Fibroblast of the aortic adventitia (primary cell): ENCODE results near the gene GADD45B. TPM values are rescaled to one million over a fixed set of nuclear protein-coding genes. Genes with fewer than 3 reads are reported as not detected.
"Not testable (repeated sequence)": the region's sequence is repeated elsewhere in the genome, so short reads cannot be mapped to it uniquely, and the experiment has no call there.

Experiments
- DNase-seq: peaks from one replicate; pipeline ENCODE4 v3.0.0-alpha.2; 2010; ENCODE audit warnings: low read depth
- H3K4me3 ChIP-seq: 2 replicates; pipeline ENCODE4 v1.5.1; 2011; ENCODE audit warnings: low read depth, mild to moderate bottlenecking, control low read depth, low read length, moderate library complexity
- CTCF ChIP-seq: IDR thresholded peaks from 2 replicates; pipeline ENCODE4 v1.5.1; 2011; ENCODE audit warnings: mild to moderate bottlenecking, low read length, control low read depth, inconsistent platforms; ENCODE audit not compliant: insufficient read depth
- total RNA-seq: library from RNA; depleted of rRNA; stranded (reverse); fragments of >200 nt; gene quantifications from 2 replicates; pipeline ENCODE4 v1.2.3, GENCODE V29; 2012; ENCODE audit warnings: low replicate concordance

Gene GADD45B
- total RNA-seq, 1 donor = 14.3 TPM

DNA sequence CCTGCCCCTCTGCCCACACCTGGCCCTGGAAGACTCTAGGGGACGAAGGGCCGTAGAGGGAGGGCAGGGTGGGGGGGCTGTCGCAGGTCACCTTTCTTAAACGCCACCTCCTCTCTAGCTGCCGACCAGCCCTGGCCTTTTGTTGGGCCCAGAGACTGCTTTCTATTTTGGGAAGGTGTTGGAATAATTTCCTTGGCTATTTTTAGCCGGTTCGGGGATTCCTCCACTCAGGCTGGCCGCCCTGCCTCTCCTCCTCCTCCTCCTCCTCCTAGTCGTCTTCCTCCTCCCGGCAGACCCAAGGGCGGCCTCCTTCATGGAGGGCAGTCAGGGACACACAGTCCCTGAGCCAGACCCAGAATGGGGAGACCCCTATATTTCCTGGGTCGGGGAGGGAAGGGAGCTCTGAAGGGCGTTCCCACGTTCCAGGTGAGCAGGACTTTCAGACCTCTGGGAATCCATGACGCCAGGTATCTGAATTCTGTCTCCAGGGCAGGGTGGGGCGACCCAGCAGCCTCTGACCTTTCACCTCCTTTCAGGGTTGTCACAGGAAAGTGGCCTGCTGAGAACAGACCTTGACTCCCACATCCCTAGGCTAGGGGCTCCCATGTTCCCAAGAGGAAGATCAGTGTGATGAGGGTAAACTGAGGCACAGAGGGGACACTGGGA lies 19.9 kb downstream of the GADD45B start:
- no peak for TF ChIP-seq CTCF
- peak; percentile 55 for DNase-seq
- peak overlapping the region; percentile 68 for H3K4me3 ChIP-seq

GRCh38 chr19:2497186-2497585 lies 21.3 kb downstream of the GADD45B start:
- no peak for TF ChIP-seq CTCF
- no peak overlapping the region for H3K4me3 ChIP-seq
- no peak for DNase-seq

DNA sequence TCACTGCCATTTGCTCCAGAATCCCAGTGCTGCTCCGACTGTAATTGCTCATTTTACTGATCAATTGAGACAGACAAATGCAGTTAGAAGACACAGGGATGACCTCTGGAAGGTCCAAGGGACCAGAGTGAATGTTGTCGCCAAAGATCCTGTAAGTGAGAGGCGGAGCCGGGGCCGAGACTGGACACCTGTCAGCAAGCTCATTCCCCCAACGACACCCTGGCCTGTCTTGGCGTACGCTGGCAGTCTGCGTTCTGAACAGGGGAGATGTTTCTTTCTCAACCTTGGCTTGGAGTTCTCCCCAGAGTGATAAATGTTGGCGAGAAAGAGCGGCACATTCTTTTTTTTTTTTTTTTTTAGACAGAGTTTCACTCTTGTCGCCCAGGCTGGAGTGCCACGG lies 24.2 kb downstream of the GADD45B start:
- no peak for TF ChIP-seq CTCF
- DNase-seq = no peak
- no peak overlapping the region for H3K4me3 ChIP-seq

DNA sequence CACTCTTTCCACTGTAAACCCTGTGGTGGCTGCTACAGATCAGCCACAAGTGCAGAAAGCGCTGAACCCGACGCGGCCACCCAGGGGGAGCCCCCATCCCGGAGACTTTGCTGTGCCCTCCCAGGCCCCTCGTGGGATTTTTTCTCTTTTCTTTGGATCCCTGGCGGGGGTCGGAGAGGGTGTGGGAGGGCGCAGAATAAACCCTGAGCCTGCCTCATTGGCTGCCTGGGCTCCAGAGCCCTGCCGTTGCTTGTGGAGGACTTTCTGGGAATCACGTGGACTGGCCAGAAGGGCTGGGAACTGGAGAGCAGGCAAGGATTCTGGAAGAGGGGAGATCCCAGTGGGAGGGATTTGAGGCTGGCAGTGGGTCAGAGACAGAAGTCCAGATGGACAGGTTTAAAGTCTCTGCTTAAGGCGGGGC lies 24.9 kb downstream of the GADD45B start:
- H3K4me3 ChIP-seq = no peak overlapping the region
- peak; percentile 55 for DNase-seq
- no peak for TF ChIP-seq CTCF

DNA sequence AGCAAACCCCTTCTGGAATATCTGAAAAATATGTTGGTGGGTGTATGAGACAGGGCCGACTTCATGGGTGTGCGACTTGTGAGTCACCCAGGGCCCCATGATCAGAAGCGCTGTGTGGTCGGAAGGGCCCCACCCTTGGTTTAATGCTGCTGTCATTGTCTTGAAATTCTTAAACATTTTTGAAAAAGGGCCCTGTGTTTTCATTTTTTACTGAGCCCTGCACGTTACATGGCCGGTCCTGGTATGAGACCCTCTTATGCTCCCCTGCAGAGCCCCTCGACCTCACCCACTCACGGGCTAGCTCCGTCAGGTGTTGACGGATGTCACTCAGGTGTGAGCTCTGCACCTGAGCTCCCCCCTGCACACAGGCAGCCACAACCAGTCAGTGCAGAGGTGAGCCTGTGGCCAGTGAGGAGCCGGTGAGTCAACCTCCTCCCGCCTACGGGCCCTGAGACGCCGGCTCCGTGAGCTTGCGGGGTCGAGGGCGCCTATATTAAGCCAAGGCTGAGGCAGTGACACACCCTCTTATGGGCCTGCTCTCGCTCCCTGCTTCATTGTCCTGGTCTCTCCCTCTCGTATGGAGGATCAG lies 27.7 kb downstream of the GADD45B start:
- no peak for TF ChIP-seq CTCF
- H3K4me3 ChIP-seq = no peak overlapping the region
- DNase-seq = peak; percentile 78

- not testable (repeated sequence) for H3K4me3 ChIP-seq
Measured at GRCh38 chr19:2506656-2507055, 30.7 kb downstream of the GADD45B start.

GRCh38 chr19:2507109-2507508 lies 31.2 kb downstream of the GADD45B start:
- DNase-seq = peak; percentile 57
- TF ChIP-seq CTCF = no peak
- H3K4me3 ChIP-seq = no peak overlapping the region

More at GRCh38 chr19:2506656-2507055, 30.7 kb downstream of the GADD45B start:
- DNase-seq = not testable (repeated sequence)
